AML-193 (cell line): ENCODE measurements around the gene PRKG1.

Experiments used
- DNase-seq, 2 experiments: peaks; one replicate each; lab custom pipeline; 2025; lab: John Stamatoyannopoulos, UW

Gene PRKG1

DNA sequence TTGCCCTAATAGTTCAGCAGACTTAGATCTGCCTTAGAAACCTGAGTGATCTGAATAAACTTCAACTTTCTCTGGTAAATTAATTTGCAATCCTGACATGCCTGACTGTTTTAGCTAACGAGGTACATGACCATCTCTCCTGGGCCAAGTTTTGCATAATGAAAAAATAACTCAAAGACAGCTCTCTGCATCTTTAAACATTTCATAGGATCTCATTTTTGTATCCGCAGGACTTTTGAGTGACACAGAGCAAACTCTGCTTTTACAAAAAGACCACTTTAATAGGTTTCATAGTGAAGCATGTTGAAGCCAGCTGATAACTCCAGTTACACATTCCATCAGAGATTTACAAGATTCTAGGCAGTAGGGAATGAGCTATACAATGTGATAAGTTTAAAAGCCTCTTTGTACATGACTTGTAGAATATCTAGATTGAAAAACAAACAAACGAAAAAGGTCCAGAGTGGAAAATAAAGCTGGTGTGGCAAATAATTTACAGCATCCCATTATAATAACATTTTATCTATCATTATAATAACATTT is 2.1 kb downstream of the PRKG1 start:
- no peak for DNase-seq

DNA sequence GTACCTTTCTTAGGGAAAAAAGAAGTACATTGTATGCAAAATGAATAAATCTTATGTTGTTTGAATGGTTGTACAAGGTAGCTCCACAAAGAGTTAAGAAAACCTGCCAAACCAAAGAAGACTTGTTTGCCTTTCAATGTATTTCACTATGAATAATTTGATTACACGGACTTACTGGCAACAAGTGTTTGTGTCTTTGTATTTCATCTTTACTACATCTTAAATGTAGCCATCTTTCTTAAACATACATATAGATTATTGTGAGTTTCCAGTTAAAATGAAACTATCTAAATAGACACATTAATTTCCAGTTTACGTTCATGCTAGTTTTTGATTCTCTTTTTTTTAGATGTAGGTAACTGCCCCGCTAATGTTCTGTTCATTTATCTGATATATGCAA is 2.8 kb downstream of the PRKG1 start:
- DNase-seq, result no peak

DNA sequence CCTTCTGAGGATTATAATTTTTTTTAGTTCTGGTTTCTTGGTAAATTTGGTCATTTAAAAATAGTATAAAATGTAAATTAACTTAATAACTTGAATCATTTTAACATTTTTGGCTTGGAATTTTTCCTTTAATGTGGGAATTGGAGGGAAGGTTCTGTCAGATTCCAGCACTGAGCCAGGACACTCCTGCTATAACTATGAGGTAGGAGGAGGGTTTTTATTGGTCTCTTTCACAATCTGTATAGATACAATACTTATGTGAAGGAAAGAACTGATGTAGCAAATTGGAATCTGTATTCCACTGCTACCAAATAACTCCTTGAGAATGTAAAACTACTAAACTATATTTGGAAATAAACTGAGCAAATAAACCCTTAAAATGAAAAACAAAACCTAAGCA is 3.2 kb downstream of the PRKG1 start:
- no peak for DNase-seq

DNA sequence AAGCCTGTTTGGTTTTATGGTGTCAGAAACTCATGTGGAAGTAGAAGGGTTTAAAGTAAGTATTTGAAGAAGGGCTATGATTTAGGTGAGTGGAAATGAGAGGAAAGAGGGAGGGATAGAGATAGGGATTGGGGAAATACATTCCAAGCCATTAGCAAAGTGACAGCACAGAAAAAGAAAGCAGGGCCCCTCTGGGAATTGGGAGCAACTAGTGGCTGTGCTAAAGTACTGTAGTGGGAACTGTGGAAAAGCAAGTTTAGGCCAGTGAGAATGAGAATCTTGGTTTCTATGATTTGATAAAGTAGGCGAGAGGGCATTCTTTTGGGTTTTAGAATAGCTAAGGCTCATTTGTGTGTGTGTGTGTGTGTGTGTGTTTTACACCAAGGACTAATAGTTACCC is 5.0 kb downstream of the PRKG1 start:
- DNase-seq, result no peak

DNA sequence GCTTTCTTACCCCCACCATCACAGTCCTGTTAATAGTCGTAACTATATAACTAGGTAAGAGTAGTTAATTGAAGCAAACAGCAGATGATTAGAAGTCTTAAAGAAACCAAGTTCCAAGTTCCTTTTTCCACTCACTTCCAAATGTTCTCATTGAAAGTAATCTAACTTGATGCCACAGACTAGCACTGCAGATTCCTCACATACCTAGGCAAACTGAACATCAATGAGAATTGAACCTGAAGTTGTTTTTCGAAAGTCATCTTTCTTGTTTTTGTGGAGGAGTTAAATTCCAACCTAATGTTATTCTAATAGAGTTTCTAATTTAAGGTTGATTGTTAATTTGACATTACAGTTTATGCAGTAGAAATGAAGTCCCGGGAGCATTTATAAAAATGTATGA is 5.5 kb downstream of the PRKG1 start:
- DNase-seq, result no peak

DNA sequence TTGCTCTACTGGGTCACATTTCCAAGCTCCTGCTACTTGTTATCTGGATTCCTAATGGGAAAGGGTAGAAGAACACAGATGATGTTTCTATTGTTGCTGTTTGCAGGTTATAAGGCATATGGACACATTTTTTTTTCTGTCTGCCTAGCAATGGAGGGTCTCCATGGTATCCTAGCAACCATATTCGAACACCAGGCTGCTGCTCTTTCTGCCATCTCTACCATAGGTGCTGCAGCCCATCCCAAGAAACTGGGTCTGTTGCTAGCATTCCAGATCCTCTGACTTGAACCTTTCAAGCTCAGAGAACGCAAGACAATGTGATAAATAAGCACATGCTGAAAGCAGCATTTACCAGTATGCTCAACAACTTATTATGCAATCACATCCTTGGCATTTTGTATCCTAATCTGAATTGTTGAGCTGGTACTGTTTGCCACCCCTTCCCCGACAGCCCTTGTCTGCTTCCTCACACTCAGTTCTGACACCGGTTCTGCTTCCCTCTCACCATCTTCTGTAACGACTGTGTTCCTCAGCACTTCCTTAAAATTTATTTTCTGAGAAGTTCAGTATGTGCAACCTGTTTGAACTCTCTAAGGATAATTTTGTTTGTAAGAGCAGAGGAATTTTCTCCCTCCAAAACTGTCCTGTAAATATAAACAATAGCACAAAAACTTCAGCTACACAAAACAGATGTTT is 6.2 kb downstream of the PRKG1 start:
- DNase-seq, result no peak

DNA sequence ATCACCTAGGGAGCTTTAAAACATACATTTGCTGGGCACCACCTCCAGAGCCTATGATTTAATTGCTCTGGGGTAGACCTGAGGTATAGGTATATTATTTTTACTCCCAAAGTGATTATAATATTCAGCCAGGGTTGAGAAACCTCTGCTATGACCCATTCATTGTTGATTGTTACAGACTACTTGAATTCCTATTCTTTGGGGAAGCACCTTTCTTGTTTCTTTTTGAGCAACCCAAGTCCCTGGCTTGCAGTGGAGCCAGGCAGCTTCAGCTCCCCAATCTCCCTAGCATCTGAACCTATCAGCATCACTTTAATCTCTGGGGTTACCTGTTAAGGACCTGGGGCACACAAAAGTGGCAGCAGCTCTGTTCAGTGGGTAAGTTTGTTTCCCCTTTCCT is 8.6 kb downstream of the PRKG1 start:
- DNase-seq, result no peak

DNA sequence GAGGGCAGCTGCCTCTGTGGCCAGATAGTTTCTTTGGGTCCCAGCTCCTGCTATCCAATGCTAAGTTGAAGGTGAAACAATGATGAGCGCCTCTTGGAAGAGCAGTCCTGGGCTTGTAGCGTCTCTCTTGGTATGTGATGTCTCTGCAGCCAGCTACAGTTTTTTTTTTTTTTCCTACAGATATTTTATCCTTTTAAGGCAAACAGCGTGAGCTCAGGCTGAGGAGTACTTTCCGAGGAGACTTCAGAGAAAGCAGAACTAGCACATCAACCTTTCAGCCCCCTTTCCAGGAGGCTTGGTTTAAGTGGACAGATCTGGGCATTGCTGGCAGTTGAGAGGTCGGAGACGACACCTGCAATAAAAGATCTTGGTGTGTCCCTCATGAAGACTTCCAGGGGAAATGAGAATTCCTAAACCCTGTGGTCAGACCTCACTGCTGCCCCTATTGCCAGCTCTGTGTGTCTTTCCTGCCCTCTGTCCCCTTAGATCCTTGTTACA is 9.1 kb downstream of the PRKG1 start:
- DNase-seq, result no peak

DNA sequence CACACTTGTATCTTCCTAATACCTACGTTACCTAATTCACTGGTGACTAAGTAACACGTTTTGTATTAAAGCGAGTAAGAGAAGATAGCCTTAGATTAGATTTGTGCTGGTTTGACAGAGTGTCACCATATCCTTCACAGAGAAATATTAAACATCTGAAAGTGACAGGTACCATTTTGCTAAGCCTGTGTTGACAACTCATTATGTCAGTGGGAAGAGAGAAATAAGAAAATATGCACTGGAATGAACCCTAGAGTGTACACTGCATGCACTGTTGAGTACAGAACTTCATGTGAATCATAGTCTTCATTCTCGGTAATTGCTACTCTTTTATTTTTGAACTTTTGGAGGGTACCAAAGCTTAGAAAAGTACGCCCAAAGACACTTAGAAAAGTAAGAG is 10.9 kb downstream of the PRKG1 start:
- no peak for DNase-seq

DNA sequence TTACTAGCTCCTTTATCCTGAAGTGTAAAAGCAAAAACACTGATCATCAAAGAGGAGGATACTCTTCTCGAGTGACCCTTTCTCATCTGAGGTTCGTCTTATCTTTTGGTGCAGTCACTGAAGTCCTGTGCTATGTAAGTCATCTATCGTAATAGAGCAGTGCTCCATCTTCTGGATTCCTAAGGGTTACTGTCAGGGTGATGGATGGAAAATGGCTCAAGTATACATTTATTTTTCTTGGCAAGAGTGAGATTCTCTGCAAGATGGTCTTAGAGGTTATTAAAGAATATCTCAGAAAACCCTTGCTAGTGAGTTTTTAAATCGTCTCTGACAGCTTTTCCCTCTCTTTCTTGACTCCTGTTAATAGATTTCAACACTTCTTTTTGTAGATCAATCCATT is 12.4 kb downstream of the PRKG1 start:
- no peak for DNase-seq

DNA sequence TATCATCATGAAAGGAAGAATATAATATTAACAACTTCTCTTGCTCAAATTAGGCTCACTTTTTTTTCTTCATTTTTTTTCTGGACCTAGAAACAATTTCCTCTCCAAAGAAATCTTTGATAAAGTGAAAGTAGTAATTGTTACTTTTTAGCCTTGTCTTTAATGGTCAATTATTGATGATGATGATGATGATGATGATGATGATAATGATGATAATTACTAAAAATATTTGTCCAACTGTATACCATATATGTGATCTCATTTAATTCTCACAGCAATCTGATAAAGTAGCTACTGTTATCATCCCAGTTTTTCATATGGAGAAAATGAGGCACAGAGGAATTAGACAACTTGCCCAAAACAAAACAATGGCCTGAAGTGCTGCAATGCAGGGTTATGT is 12.8 kb downstream of the PRKG1 start:
- no peak for DNase-seq

DNA sequence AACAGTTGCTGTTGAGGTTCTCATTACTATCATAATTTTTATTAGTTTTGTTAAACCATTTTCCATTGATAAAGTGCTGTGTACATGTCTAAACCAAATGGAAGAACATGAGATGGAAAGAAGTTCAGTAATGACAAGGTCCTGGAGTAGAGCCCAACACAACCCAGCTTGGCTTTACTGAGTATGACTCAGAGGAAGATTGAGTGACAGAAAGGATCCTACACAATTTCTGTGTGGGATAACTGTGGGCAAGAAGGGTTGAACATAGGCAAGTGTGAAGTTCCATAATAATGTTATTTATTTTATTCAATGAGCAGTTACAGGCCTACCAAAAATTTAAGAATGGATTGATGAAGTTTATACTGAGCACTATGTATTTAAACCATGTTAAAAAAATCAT is 15.9 kb downstream of the PRKG1 start:
- no peak for DNase-seq

DNA sequence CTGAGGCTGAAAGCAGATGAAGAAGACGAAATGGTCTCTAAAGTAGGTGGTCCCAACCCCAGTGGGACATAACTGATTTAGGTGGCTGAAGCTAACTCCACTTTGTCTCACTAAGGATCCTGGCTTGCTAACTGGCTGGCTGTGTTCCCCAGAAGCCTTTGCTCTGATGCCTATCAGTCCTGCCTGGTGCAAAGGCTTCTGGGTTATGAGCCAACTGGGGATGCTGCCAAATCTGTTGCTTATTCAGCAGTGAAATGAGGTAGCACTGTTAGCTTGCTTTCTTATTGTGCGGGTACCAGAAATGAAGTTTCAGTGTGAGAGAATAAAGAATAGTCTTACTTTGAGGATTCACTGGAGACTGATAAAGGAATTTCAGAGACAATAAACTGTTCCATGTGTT is 18.1 kb downstream of the PRKG1 start:
- DNase-seq, result no peak

DNA sequence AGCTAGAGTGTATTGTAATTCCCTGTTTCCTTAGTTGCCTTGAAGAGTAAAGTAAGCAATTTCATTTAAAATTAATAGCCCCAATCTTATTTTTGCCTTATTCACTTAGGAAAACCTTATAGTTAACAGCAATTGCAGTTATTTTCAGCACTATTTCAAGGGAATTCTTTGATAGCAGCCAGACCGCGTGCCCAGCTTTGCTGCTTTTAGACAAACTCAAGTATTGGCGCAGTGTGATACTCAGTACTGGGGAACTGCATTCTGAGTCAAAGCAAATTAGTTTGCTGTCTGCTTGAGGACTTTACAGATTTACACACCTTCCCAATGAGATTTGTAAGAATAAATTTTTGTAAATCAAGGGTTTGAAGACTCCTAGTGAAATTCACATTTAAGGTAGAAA is 21.2 kb downstream of the PRKG1 start:
- DNase-seq, result no peak

DNA sequence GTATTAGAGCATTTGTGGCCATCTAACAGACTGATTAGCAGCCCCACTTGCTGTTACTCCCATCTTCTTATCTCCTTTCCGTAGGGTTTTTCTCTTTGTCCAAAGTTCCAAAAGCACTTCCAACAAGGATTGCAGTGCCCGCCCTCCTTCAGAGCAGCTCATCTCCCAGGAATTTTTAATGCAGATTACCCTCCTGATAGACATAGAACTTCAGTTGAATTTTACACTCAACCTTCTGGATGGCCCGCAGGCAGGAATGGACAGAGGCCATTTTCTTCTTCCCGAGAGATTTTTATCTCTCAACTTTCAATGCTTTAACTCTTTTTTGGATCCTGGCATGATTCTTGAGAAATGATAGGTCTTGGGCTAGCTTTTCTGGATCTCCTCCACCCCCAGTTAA is 23.3 kb downstream of the PRKG1 start:
- DNase-seq, result no peak

DNA sequence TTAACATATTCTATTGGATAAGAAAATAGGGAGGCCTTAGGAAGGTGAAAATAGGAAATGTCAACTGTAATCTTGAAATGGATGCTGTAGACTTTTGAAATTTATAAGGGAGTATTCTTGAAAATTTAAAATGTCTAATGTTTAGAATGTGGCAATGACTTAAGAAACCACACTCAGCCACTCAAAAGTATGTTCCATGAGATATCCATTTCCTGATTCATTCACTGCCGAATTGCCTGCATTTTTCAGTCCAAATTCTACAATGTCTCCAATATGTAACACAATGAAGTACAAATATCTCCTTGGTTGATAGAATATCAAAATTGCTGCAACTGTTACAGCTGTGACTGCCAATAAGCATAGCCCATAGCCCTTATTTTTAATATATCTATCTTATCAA is 25.9 kb downstream of the PRKG1 start:
- DNase-seq, result no peak

DNA sequence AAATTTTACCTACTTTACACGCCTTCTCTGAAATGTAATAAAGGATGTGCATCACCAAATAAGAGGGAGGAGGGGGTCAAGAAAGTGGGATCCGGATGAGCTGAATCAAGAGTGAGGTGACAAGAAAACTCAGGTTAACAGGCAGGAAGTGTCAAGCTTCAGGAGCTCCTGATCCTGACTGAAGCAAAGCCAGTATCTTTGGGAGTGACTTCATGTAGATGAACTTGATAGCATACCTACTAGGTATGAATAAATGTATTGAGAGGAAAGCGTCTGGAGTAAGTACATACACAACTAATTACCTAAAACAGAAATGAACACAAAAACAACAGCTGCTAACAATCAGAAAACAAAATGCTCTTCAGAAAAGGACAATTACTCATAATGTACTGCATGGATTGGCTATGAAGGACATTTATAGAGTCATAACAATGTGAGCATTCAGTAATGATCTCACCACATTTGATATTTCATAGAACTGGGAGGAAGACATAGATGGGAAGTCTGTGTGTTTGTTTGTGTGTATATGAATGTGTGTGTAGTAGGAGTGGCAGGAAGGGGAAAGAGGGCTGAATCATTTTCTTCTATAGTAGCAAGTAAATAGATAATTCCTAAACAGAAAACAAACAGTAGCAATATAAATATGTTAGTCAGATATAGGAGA is 29.4 kb downstream of the PRKG1 start:
- no peak for DNase-seq

DNA sequence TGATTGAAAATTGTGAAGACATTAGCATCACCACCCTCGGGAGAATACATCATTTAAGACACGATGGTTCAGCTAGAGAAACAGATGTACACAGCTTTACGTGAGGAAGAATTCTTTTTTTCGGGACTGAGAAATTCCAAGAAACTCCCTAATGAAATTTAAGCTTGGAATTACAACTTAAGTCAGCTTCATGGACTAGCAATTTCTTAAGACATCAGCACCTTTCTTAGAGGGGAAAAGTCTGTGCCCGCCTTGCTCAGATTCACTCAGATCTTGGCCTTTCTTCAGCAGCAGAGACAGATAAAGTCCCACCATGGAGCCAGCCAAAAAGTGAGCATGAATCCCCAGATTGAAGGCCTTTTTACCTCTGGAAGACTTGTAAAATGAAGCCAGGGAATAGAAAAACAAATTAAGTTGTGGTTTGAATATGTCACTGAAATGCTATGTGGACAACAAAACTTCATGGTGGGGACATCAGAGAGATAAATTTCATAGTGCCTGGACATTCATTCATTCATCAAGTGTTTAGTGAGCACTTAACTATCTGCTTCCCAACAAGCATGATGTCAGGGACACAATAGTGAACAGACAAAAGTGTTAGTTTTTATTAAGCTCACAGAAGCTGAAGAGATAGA is 32.1 kb downstream of the PRKG1 start:
- no peak for DNase-seq

DNA sequence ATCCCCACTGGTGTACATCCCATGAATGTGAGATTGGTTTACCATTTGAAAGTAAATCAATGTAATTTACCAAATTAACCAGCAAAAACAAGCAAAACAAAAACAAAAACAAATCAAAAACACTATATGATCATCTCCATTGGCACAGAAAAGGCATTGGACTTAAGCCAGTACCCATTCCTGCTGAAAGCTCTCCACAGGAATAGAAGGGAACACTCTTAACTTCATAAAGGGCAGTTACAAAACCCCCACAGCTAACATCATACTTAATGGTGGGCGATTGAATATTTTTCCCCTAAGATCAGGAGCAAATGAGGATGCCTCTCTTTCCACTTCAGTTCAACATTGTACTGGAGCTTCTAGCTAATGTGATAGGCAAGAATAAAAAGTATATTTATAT is 34.1 kb downstream of the PRKG1 start:
- no peak for DNase-seq

DNA sequence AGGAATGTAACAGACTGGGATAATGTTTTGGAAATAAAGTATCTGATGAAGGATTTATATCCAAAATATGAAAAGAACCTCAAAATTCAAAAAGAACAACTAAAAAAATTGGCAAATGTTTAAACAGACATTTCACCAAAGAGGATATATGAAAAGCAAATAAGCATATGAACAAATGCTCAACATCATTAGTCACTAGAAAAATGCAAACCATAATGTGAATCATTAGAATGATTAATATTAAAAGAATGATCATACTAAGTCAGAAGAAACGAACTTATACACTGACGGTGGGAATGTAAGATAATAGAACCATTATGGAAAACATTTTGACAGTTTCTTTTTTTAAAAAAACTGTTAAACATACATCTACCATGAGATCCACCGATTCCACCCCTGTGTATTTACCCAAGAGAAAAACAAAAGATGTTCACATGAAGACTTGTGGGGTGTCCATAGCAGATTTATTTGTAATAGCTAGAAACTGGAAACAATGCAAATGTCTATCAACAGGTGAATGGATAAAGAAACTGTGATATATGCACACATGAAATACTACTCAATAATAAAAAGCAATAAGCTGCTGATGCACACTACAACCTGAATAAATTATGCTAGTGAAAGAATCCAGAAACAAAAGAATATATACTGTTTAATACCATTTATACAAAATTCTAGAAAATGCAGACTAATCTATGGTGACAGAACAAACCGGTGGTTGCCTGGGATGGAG is 35.7 kb downstream of the PRKG1 start:
- DNase-seq, result no peak

DNA sequence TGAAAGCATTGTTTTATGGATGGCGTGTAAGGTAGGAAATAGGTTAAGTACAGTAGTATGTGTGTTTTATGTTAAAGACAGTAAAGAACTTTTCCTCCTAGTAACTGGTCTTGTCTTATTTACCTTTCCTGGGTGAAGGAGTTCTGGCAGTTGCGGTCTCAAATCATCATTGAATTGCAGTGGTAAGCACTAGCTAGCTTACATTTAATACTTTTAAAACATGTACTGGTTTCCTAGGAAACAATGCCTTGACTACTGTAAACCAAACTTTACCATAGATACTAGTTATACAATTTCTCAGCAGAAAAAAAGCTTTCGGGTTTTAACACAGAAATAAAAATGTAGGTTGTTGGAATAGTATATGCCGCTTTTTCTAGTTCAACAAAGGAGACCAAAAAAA is 37.7 kb downstream of the PRKG1 start:
- no peak for DNase-seq

DNA sequence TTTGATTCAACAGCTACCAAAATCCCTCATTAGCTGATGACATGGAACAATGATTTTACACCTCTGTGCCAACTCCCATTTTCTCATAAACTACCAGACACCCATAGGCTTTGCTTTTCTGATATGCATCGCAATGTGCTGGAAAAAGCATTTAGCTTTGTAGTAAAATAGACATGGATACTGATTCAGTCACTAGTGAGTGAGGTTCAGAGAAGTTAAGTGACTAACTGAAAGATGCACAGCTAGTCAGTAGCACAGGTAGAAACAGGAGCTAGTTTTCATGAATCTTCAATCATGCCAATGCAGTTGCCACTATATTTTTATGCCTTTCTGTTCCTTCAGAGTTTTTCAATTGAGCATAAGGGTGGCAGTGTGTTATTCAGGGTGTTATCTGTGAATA is 38.7 kb downstream of the PRKG1 start:
- DNase-seq, result no peak
